ENCODE results near the gene ZNF554.

Gene ZNF554

GRCh38 chr19:2819540-2820111, at the start of gene ZNF554:
ZNF554 (plus strand) TSS chr19:2819868; CDS start chr19:2820072, 204 bp downstream.
- peak; percentile 99 for DNase-seq

DNA sequence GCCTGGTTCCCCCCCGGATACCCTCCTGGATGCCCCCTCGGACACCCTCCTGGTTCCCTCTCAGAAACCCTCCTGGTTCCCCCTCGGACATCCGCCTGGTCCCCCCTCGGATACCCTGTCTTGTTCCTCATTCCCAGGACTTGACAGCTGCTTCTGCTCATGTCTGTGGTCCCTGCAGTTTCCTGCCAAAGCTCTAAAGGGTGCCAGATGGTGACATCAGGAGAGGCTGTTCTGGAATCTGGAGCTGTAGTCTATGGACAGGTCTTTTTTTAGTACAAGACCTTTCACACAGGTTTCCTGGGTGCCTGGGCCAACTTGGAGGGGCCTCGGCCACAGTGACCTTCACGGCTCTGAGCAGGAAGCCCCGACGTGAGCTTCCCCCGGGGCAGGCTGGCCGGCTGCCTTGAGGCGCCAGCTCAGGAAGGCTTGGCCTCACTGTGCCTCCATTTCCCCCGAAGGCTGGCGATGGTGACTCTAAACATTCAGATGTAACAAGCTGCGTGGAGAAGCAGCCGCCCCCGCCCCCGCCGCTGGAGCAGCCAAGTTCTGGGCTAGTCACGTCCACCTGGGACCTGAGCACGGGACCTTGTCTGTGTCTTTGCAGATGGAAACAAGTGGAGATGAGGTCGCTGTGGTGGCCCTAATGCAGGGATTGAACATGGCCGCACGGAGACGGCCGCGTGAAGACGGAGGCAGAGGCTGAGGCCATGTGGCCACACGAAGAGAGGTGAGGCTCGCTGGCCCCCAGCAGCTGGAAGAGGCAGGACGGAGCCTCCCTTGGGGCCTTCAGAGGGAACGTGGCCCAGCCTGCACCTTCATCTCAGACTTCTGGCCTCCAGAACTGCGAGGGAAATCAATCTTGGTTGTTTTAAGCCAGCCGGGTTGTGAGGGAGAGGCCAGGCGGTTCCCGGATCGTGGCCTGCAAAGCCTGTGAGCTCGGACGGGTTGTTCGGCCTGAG, 49.3 kb upstream of the ZNF554 start:
- no peak for DNase-seq

- DNase-seq = no peak
Measured at GRCh38 chr19:2771786-2772674, 47.6 kb upstream of the ZNF554 start.

- DNase-seq = no peak
Measured at GRCh38 chr19:2774083-2774679, 45.5 kb upstream of the ZNF554 start.

GRCh38 chr19:2774953-2775555, 44.6 kb upstream of the ZNF554 start:
- no peak for DNase-seq

DNA sequence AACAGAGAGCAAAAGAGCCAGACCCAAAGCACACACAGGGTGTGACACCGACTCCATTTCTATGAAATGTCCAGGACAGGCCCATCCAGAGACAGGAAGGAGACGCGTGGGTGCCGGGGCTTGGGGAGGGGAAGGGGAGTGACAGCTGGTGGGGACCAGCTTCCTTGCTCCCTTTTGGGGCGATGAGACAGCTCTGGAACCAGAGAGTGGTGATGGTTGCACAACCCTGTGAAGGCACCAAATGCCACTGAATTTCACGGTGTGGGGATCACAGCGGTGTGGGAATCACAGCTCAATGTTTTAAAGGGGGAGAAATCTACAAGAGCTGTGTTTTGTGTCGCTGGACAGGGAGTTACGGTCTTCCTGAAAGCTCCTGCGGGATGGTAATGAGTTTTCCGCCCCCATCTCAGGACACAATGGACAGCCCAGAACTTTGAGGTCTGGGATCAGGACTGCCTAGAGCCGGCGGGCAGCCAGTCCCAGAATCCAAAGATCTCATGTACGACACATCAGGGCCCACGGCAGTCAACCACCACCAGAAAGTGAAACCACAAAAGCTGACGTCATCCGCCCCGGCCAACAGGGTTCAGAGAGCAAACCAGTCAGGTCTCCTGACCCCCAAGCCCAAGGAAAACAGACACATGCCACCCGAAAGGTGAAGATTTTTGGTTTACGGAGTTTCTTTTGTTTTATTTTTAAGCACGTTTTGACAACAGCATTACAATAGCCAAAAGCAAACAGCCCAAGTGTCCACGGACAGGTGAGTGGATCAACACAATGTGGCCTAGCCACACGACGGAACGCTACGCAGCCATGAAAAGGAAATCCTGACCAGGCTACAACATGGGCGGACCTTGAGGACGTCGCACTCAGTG, 43.9 kb upstream of the ZNF554 start:
- peak; percentile 64 for DNase-seq

- DNase-seq = no peak
Measured at GRCh38 chr19:2777952-2778683, 41.5 kb upstream of the ZNF554 start.

- no peak for DNase-seq
Measured at GRCh38 chr19:2779121-2779740, 40.4 kb upstream of the ZNF554 start.

GRCh38 chr19:2780284-2780683, 39.4 kb upstream of the ZNF554 start:
- DNase-seq = no peak

- no peak for DNase-seq
Measured at GRCh38 chr19:2782329-2782935, 37.2 kb upstream of the ZNF554 start.

DNA sequence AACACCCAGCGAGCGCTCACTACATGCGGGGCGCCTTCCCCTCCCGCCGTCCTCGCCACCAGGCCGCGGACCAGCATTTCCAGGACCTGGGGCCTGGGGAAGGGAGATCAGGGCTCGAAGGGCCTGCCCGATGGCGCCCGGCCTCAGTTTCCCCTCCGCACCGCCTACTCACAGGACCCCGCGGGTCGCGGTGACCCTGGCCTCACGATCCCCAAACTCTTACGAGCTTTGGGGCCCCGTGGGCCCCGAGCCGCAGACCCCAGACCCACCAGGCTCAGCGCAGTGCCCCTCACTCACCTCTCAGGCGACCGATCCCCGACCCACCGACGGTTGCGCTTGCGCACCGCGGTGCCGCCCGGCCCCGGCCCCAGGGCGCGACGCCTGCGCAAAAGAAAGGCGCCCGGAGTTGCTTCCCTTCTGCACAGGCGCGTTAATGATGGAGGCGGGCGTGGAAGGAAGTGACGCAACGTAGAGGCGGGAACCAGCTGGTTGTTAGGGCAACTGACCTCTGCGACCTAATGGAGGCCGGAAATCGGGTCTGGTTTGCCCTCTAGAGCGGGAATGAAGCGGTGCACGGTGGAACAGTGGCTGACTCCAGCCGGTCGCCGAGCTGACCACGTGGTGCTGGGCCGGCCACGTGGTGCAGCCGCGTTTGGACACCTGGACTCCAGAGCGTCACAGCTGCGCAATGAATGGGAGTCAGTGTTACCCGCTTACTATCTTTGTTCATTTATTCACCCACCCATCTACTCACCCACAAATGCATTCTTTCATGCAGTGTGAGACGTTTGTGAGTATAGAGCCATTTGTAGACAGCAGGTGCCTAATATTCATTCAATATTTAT, 36.5 kb upstream of the ZNF554 start, which contains the start of gene SGTA:
Gene SGTA, minus strand, starts transcription at position 338 of the 845 bp plus-strand sequence. CDS start 14,205 bp downstream, outside the sequence.
- DNase-seq = peak; percentile 94

- no peak for DNase-seq
Measured at GRCh38 chr19:2783781-2784145, 35.9 kb upstream of the ZNF554 start.

DNA sequence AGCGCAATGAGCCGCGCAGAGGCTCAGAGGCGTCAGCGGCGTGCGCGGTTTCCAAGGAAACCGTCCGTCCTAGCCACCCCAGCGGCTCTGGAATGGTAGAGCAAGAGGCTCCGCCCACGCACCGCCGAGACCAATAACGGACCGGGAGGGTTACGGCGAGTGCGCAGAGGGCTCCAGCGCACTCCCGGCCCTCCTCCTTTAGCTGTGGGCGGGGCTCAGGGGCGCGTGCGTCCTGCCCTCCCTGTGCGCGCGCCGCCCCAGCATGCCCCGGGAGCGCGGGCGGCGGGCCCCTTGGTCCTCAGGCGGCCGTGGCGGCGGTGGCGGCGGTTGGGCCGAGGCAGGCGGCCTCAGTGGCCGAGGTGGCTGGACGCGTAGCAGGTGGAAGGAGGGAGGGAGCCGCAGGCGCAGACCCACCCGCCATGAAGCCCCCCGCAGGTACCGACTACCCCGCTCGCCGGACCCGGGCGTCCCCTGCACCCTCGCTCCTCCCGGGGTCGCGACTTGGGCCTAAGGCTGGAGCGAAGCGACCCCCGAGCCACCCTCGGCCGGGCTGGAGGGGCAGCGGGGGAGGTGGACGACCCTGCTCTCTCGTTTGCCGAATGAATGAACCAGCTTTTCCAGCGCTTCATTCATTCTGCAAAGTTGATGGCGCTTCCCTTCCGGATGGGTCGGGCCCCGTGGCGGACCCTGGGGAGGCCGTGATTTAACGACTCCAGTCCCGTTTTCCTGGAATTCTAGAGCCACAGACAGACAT, 34.2 kb upstream of the ZNF554 start, which contains the start of gene THOP1:
Gene THOP1, plus strand, starts transcription at position 260 of the 754 bp plus-strand sequence. Its CDS starts 160 bp downstream, at position 420.
- DNase-seq = peak; percentile 100

- no peak for DNase-seq
Measured at GRCh38 chr19:2787115-2787514, 32.6 kb upstream of the ZNF554 start.

DNA sequence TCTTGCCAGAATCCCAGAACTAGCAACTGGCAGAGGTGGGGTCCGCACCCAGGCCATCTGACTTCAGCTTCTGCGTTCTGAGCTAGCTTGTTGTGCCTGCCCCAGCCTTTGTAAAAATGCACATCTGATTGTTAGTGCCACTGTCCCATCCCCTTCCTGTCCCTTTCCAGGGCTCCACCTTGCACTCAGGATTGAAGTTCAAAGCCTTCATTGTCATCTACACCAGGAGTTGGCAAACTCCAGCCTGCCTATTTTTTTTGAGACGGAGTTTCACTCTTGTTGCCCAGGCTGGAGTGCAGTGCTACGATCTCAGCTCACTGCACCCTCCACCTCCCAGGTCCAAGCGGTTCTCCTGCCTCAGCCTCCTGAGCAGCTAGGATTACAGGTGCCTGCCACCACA, 31.4 kb upstream of the ZNF554 start:
- no peak for DNase-seq

DNA sequence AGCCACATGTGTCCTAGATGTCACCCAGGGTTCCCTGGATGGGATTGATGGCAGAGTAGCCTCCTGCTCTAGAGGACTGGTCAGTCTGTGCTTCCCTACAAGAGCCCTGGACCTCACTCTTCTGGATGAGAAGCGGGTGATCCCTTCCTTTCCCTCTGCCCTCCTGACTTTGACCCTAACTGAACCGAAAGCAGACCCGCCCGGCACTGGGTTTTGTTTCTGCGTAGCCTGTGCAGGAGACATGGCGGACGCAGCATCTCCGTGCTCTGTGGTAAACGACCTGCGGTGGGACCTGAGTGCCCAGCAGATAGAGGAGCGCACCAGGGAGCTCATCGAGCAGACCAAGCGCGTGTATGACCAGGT, 29.5 kb upstream of the ZNF554 start:
- no peak for DNase-seq

- no peak for DNase-seq
Measured at GRCh38 chr19:2790557-2791271, 29.0 kb upstream of the ZNF554 start.

Measured in stimulated activated CD4-positive, alpha-beta T cell treated with anti-CD3 and anti-CD28 coated beads, Interleukin-4, amount 100 ng/mL, for 1 hour (primary cell).